Measurements from ENCODE around the gene TENM4.

- TF ChIP-seq CTCF (IDR thresholded peaks at IDR 0.05) (no peak), POLR2A (IDR thresholded peaks at IDR 0.05) (no peak)
Measured at GRCh38 chr11:78710417-78710816, 730.4 kb downstream of the TENM4 start.

Data from uterus (tissue), 2 donors.